Measurements from ENCODE around the gene SLC7A1.

SLC7A1 gene

DNA sequence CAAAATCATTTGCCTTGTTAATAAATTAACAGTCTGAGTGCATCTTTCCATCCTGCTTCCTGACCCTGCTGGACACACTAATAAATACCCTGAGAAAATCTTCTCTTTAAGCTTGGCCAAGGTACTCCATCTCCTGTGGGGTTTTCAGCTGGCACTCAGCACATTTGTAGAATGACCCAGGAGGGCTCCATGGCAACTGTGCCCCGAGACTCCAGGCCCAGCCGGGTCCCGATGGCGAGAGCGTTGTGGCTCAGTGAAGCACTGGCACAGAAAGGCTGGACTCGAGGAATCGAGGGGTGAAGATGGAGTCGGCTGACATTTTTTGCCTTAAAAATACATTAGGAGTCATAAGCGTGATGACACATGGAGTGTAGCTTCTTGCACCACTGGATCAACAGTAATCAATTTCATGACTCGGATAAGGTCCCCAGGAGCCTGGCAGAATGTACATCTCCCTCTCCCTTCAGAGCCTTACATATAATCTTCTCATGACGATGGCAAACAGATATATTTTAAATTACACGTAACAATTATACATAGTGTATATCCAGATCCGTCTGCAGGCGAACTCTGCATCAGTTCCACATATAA, 85.4 kb downstream of the SLC7A1 start:
- no peak for DNase-seq

DNA sequence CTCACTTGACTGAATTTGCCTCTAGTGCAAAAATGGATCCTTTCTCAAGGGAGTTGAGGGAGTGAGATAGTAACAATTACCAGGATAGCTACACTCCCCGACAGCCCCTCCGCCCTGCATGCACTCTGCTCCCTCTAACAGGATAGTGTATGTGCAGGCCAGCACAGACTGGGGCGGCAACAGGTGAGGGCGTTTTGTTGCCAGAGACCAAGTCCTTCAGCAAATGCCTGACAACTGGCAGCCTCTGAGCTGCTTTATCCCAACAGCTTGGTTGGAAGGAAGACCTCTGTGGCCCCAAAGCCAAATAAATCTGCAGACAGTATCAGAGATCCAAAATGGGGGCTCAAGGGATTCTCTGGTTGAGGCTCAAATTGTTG, 86.6 kb downstream of the SLC7A1 start:
- DNase-seq: no peak

DNA sequence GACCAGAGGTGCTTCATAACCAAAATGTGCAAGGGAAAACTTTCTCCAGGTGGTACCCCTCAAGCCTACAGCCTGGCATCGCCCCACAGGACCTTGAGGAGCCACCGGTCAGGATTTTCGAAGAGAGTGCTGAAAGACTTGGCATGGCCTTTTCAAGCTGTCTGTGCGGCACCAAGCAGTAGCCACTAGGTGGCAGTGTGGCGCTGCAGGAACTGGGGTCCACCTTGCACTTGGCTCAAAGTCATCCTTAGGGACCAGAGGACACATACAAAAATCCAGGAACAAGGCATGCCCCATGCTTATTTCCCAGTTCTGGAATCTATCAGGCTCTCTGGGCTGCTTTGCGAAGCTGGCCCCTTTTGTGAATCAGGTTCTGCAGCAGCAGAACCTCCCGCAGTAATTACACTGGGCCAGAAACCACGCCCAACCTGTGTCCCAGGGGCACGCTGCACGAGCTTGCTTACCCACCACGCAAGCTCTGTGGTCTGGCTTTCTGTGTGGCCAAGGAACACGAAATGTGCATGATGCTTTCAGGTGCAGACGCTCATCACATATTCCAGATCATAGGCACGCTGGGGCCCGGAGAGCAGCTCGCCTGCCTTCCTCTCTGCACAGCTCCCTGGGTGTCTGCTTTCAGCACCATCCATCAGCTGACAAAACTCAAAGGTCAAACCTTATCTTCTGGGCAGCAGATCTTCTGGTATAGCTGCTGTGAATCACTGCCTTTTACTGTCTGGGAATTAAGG, 87.2 kb downstream of the SLC7A1 start:
- DNase-seq: peak; percentile 72

DNA sequence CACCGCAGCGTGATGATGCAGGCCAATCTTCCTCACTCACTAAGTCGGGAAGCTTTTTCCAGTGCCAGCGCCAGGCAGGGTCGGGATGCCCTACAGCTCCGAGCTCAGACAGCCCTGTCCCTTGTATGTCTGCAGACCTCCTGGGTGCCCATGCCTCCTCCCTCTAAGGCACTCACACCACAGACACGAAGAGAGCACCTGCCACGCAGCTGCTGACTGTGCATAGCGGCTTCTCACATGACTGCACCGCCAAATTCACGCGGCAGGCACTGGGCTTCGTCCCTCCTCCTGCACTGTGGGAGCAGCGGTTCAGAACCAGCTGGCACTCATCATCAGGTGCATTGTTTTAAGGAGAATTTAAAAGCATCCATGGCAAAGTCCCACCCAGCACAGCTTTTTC, 88.1 kb downstream of the SLC7A1 start:
- DNase-seq: peak; percentile 37

- DNase-seq: no peak
Measured at GRCh38 chr13:29505950-29506349, 89.5 kb downstream of the SLC7A1 start.

DNA sequence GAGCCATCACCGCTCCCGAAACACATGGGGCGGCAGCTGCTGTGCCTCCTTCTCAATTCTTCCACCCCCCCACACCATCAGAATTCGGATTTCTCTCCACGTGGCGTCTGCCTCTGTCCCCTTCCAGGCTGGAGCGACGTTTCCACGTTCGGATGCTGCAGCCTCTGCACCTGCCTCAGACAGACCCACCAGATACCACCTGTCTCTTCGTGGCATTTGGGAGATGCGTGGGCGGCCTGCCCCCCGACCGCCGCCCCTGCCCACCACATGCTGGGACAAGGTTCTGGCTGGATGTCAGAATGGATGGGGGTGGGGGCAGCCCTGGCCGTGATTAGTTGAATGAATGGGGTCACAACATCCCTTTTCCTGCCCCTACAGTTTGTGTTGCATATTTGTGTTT, 90.0 kb downstream of the SLC7A1 start:
- DNase-seq: no peak

DNA sequence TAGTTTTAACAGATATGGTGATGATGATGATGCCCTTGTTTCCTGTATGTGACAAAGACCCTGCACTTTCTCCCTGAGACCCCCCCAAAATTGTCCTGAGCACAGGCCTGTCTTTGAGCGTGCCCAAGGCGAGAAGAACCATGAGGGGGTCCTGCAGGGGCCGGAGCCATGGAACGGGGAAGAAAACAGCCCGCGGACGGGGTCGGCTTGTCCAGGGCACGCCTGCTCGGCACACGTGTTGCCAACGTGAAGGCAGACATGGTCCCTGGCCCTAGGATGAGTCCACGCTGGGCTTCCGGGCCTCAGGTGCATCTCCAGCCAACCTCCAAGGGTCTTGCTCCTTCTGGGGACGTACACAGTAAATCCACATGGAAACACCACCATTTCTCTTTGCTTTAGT, 90.8 kb downstream of the SLC7A1 start:
- no peak for DNase-seq

DNA sequence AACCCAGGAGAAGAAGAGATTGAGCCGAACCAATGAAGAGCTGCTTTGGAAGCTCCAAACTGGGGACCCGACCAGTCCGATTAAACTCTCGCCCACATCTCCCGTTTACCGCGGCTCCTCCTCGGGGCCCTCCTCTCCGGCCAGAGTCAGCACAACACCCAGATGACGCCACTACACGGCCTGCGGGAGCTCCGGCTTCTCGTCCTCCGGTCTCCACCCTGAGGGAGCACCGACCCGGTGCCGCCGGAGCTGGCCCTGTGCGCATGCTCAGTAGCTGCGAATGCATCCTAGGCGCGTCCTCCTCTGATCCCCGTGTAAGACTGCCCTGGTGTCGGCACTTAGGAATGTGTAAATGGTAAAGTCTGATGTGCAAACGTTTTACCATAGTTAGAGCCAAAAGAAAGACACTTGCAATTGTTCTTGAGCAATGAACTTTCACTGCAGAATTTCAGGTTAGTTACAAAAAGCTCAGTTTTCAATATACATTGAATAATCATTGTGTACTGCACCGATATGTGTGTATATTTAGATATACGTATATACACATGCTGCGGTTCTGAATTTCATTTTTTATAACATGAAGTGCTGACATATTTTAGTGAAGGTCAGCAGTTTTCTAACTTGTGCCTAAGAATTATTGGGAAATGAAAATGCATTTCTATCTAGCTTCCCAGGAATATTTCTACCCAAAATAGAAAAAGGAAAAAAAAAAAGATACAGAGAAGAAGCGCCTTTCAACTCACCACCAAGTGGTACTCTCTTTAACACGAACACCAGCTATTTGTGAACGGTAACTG, 92.2 kb downstream of the SLC7A1 start:
- no peak for DNase-seq

GRCh38 chr13:29502391-29503008, 93.0 kb downstream of the SLC7A1 start:
- no peak for DNase-seq

GRCh38 chr13:29501674-29502073, 93.8 kb downstream of the SLC7A1 start:
- DNase-seq: no peak

DNA sequence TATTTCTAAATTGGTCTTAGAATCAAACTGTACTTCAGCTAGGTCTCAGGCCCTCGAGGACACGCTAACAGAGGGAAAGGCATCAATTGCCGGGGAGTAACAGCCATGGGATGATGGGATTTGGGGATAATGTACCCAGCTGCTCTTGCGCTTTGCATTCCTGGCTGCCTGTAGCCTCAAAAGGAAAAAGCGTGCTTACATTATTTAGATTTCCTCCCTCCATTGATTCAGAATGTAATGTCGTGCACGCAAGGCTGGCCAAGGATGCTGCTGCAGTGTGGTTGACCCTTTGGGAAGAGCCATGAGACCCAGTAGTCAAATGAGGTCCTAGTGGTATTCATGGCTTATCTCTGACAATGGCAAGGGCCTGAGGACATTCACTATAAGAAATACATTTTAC, 95.1 kb downstream of the SLC7A1 start:
- no peak for DNase-seq

DNA sequence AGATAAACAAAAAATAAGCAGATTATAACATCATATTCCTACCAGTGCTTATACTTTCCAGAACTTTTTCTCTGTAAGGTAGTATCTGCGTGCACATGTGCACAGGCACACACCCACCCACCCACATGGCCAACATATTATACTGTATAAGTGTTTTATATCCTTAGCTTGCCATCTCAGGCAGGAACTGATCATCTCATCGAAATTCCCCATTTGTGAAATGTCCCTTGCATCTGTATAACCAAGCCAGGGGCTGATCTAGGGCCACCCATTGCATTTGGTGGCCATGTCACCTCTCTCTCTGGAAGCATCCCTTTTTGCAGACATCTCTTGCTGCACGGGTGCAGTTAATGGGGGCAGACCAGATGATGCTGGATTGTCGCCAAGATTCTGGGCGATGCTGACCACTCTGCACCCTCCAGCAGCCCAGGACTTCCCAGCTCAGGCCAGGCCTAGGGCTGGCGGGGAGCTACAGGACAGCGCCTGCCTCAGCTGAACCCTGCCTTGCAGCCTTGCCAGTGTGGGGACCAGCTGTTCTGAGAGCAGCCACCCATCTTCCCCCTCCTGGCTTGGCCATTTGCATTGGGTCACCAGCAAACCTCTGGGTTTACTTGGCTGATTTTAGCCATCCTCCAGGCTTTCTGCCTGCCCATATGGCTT, 95.9 kb downstream of the SLC7A1 start:
- DNase-seq: no peak

DNA sequence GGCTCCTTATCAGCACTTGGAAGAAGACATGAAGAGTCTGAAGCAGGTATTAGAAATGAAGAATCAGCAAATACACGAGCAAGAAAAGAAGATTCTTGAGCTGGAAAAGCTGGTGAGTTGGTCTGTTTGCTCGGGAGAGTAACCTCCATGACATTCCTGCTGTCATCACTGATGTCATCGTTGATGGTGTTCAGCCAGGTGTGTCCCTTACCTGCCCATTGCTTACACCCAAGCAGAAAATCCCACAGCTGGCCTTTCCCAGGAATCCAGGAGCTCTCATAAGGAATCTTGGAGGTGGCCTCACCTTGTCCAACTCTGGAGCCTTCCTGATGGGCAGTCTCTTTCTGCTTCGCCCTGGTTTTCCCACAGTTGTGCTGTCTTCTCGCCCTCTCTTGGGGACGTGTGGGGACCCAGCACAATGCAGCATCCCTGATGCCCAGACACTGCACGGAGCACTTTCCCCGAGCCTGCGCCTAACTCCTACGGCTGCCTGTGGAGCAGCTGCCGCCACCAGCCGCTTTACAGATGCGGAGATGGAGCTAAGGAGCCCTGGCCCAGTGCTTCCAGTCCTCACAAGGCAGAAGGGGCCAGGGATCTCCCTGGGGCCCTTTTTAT, 97.0 kb downstream of the SLC7A1 start:
- no peak for DNase-seq

DNA sequence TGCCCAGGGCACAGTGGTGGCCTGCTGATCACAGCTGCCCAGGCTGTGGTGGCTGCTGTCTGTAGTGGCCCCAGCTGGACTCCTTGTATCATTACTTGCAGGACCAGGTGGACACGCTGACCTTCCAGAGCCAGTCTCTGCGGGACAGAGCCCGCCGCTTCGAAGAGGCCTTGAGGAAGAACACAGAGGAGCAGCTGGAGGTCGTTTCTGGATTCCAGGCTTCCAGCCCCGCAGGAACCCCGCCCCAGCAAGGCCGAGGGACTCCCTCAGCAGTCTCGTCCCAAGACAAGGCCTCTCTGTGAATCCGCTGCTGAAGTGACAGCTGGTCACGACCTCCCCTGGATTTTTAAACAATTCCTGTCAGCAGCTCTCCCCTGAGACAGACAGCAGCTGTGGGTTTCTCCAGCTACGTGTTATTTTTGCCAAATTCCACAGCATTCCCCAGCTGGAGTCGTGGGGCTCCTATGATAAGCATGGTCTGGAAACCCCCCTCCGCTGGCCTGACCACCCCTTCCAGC, 98.3 kb downstream of the SLC7A1 start:
- peak; percentile 68 for DNase-seq

DNA sequence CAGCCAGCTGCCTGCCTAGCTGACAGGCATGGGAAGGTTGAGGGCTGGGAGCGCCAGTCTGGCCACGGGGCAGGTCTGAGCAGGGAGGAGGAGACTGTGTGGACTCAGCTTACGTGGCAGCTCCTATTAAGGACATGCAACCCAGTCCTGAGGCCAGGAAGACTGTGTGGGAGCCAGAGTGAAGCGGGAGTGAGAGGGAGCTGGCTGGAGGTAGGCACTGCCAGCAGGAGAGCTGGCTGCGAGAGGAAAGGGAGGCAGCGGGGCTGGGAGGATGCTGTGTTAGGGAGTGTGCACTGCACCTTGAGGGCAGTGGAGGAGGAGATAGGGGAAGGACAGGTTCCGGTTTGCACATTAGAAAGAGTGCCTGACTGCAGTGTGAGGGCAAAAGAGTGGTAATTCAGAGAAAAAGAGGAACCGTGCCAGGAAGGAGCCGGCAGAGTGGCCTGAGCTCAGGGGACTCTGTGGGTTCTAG, 99.2 kb downstream of the SLC7A1 start:
- DNase-seq: no peak

DNA sequence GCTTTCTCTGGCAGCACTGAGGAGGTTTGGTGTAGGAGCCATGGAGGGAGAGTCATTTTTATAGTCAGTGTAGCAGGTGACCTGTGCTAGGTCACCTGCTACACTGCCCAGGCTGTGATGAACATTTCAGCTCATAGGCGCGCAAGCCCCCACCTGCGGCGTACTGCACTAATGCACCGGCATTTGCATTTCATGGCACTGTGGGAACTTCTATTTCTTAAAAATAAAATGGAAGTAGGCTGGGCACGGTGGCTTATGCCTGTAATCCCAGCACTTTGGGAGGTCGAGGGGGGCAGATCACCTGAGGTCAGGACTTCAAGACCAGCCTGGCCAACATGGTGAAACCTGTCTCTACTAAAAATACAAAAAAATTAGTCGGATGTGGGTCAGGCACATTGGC, 101.0 kb downstream of the SLC7A1 start:
- no peak for DNase-seq

GRCh38 chr13:29493796-29494195, 101.7 kb downstream of the SLC7A1 start:
- DNase-seq: no peak

- no peak for DNase-seq
Measured at GRCh38 chr13:29491248-29491647, 104.2 kb downstream of the SLC7A1 start.

DNA sequence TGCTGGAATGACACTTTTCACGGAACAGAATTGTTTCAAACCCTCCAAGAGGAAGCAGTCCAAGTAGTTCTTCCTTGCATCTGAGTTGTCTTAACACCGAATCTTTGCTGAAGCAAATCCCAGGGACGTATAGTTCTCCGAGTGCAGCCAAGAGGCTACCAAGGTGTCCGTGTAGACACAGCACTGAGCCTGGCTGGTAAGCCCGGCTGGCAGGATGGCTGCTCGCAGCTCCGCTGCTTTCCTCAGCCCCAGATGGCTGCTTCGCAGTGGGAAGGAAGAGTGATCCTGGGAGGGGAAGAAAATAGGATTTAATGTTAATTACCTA, 105.0 kb downstream of the SLC7A1 start:
- no peak for DNase-seq

GRCh38 chr13:29489650-29490560, 105.6 kb downstream of the SLC7A1 start:
- DNase-seq: no peak
